Hematopoietic multipotent progenitor cell treated with erythropoietin and hydrocortisone succinate and interleukin-3 and kit ligand, for 17 days (in vitro differentiated cells): Measurements from ENCODE around the gene ASB5.
"Not testable (repeated sequence)": the region's sequence is repeated elsewhere in the genome, so short reads cannot be mapped to it uniquely, and the experiment has no call there.

Source experiments
- DNase-seq: peaks from one replicate; pipeline ENCODE4 v3.0.0-alpha.2; 2015; ENCODE audit warnings: low spot score

The ASB5 gene

GRCh38 chr4:176268963-176269362 lies at the start of gene ASB5:
TSS of gene ASB5 (minus strand) at chr4:176269222. CDS start at chr4:176269108, 114 bp downstream.
- no peak for DNase-seq

- DNase-seq, result no peak
Observed at GRCh38 chr4:176313596-176314336, 44.7 kb upstream of the ASB5 start.

GRCh38 chr4:176309772-176310171 lies 40.8 kb upstream of the ASB5 start:
- DNase-seq, result no peak

GRCh38 chr4:176309046-176309445 lies 40.0 kb upstream of the ASB5 start:
- no peak for DNase-seq

GRCh38 chr4:176308441-176308840 lies 39.4 kb upstream of the ASB5 start:
- DNase-seq, result no peak

GRCh38 chr4:176307666-176307930 lies 38.6 kb upstream of the ASB5 start:
- no peak for DNase-seq

GRCh38 chr4:176306837-176307665 lies 38.0 kb upstream of the ASB5 start:
- DNase-seq, result no peak

- DNase-seq, result no peak
Observed at GRCh38 chr4:176303938-176304337, 34.9 kb upstream of the ASB5 start.

- no peak for DNase-seq
Observed at GRCh38 chr4:176302283-176303275, 33.6 kb upstream of the ASB5 start.

GRCh38 chr4:176300565-176300964 lies 31.5 kb upstream of the ASB5 start:
- no peak for DNase-seq

GRCh38 chr4:176300036-176300435 lies 31.0 kb upstream of the ASB5 start:
- DNase-seq, result no peak

GRCh38 chr4:176298664-176299063 lies 29.6 kb upstream of the ASB5 start:
- no peak for DNase-seq

GRCh38 chr4:176295907-176296306 lies 26.9 kb upstream of the ASB5 start:
- not testable (repeated sequence) for DNase-seq

GRCh38 chr4:176293660-176294059 lies 24.6 kb upstream of the ASB5 start:
- no peak for DNase-seq

GRCh38 chr4:176292920-176293319 lies 23.9 kb upstream of the ASB5 start:
- no peak for DNase-seq

GRCh38 chr4:176291748-176292147 lies 22.7 kb upstream of the ASB5 start:
- no peak for DNase-seq

GRCh38 chr4:176290520-176290919 lies 21.5 kb upstream of the ASB5 start:
- no peak for DNase-seq

- DNase-seq, result no peak
Observed at GRCh38 chr4:176289561-176289960, 20.5 kb upstream of the ASB5 start.

GRCh38 chr4:176288020-176288419 lies 19.0 kb upstream of the ASB5 start:
- no peak for DNase-seq

GRCh38 chr4:176287546-176287945 lies 18.5 kb upstream of the ASB5 start:
- no peak for DNase-seq

GRCh38 chr4:176286728-176287127 lies 17.7 kb upstream of the ASB5 start:
- DNase-seq, result no peak

- DNase-seq, result not testable (repeated sequence)
Observed at GRCh38 chr4:176279560-176279959, 10.5 kb upstream of the ASB5 start.
